HL-60 (cell line): ENCODE results near the gene MYLK3.

Experiments
- CTCF ChIP-seq: IDR thresholded peaks from one replicate; pipeline ENCODE4 v1.5.1; 2011; ENCODE audit warnings: low read length, control low read depth, inconsistent platforms; ENCODE audit not compliant: insufficient read depth
- POLR2AphosphoS5 ChIP-seq: IDR thresholded peaks from 2 replicates; pipeline ENCODE4 v1.6.1; 2012; ENCODE audit warnings: low read depth
- REST ChIP-seq: IDR thresholded peaks from 2 replicates; pipeline ENCODE4 v1.6.1; 2012; ENCODE audit warnings: low read depth; ENCODE audit not compliant: insufficient replicate concordance

- TF ChIP-seq CTCF (no peak), POLR2AphosphoS5 (no peak), REST (no peak)
Observed at GRCh38 chr16:46743232-46743719, 4.9 kb downstream of the MYLK3 start.
